ENCODE results near the gene MCL1.

- TF ChIP-seq, protein P1, sequence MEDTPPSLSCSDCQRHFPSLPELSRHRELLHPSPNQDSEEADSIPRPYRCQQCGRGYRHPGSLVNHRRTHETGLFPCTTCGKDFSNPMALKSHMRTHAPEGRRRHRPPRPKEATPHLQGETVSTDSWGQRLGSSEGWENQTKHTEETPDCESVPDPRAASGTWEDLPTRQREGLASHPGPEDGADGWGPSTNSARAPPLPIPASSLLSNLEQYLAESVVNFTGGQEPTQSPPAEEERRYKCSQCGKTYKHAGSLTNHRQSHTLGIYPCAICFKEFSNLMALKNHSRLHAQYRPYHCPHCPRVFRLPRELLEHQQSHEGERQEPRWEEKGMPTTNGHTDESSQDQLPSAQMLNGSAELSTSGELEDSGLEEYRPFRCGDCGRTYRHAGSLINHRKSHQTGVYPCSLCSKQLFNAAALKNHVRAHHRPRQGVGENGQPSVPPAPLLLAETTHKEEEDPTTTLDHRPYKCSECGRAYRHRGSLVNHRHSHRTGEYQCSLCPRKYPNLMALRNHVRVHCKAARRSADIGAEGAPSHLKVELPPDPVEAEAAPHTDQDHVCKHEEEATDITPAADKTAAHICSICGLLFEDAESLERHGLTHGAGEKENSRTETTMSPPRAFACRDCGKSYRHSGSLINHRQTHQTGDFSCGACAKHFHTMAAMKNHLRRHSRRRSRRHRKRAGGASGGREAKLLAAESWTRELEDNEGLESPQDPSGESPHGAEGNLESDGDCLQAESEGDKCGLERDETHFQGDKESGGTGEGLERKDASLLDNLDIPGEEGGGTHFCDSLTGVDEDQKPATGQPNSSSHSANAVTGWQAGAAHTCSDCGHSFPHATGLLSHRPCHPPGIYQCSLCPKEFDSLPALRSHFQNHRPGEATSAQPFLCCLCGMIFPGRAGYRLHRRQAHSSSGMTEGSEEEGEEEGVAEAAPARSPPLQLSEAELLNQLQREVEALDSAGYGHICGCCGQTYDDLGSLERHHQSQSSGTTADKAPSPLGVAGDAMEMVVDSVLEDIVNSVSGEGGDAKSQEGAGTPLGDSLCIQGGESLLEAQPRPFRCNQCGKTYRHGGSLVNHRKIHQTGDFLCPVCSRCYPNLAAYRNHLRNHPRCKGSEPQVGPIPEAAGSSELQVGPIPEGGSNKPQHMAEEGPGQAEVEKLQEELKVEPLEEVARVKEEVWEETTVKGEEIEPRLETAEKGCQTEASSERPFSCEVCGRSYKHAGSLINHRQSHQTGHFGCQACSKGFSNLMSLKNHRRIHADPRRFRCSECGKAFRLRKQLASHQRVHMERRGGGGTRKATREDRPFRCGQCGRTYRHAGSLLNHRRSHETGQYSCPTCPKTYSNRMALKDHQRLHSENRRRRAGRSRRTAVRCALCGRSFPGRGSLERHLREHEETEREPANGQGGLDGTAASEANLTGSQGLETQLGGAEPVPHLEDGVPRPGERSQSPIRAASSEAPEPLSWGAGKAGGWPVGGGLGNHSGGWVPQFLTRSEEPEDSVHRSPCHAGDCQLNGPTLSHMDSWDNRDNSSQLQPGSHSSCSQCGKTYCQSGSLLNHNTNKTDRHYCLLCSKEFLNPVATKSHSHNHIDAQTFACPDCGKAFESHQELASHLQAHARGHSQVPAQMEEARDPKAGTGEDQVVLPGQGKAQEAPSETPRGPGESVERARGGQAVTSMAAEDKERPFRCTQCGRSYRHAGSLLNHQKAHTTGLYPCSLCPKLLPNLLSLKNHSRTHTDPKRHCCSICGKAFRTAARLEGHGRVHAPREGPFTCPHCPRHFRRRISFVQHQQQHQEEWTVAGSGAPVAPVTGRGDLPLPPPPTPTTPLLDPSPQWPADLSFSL (CRISPR knock-in tag; IDR thresholded peaks at IDR 0.05), result no peak
- no peak for TF ChIP-seq FOXJ3 (CRISPR knock-in tag; IDR thresholded peaks at IDR 0.05; ENCODE audit: borderline replicate concordance)
Observed at GRCh38 chr1:150604226-150604588, 24.8 kb upstream of the MCL1 start.
